GM12878 (cell line): ENCODE measurements around the gene FXYD3. TPM values are rescaled to one million over a fixed set of nuclear protein-coding genes. Genes with fewer than 3 reads are reported as not detected.

ENCODE experiments used
- BCL11A ChIP-seq: IDR thresholded peaks from 2 replicates; pipeline ENCODE4 v1.6.1; 2011; ENCODE audit warnings: low read depth, low read length
- BHLHE40 ChIP-seq, 2 experiments: fragments of 450-650 bp in 1 of 2; IDR thresholded peaks; 2 replicates each; pipeline ENCODE4 v1.6.1; 2011 to 2017; ENCODE audit warnings: low read depth in 2 of 2, borderline replicate concordance in 1 of 2, improper control_type of control experiment in 1 of 2, low read length in 1 of 2, mild to moderate bottlenecking in 1 of 2
- DPF2 ChIP-seq: fragments of 450-650 bp; IDR thresholded peaks from 2 replicates; pipeline ENCODE4 v1.6.1; 2017; ENCODE audit warnings: mild to moderate bottlenecking
- FOS ChIP-seq: IDR thresholded peaks from 3 replicates; pipeline ENCODE4 v1.6.1; 2011; ENCODE audit warnings: borderline replicate concordance; ENCODE audit not compliant: insufficient read length; ENCODE audit errors: extremely low read depth
- GATAD2B ChIP-seq: fragments of 450-650 bp; conservative IDR thresholded peaks from 2 replicates; pipeline ENCODE4 v1.6.1; 2017; ENCODE audit warnings: low read depth, mild to moderate bottlenecking, moderate library complexity
- HDGF ChIP-seq: fragments of 450-650 bp; IDR thresholded peaks from 2 replicates; pipeline ENCODE4 v1.6.1; 2016; ENCODE audit warnings: antibody characterized with exemption
- IKZF2 ChIP-seq, 2 experiments: fragments of 450-650 bp; IDR thresholded peaks; 2 replicates each; pipeline ENCODE4 v1.6.1; 2017; ENCODE audit warnings: mild to moderate bottlenecking in 2 of 2, moderate library complexity in 2 of 2
- MEF2B ChIP-seq: fragments of 450-650 bp; IDR thresholded peaks from 2 replicates; pipeline ENCODE4 v1.6.1; 2018; ENCODE audit warnings: mild to moderate bottlenecking, moderate library complexity; ENCODE audit not compliant: partially characterized antibody, poor library complexity, severe bottlenecking
- MTA2 ChIP-seq: fragments of 450-650 bp; IDR thresholded peaks from 2 replicates; pipeline ENCODE4 v1.6.1; 2016; ENCODE audit warnings: low read depth, mild to moderate bottlenecking, moderate library complexity
- MXI1 ChIP-seq: fragments of 150-350 bp; IDR thresholded peaks from 2 replicates; pipeline ENCODE4 v1.6.1; 2011; ENCODE audit warnings: low read depth, mild to moderate bottlenecking, inconsistent platforms, low read length, improper control_type of control experiment
- NBN ChIP-seq: fragments of 450-650 bp; IDR thresholded peaks from 2 replicates; pipeline ENCODE4 v1.6.1; 2016
- polyA plus RNA-seq, 11 experiments: library from polyadenylated mRNA; depleted of rRNA in 4 of 11; unstranded in 6 of 11; stranded (reverse) in 5 of 11; fragments of >200 nt; fragmentation: Nextera tagmentation in 4 of 11; fragmentation: Illumina TruSeq in 1 of 11; extraction: Ambion mirVana in 4 of 11; extraction: Trizol in 1 of 11; gene quantifications; 1 replicate in 1 of 11; 2 replicates in 10 of 11; pipeline versions ENCODE4 v1.2.1 to v1.2.3, GENCODE V29; 2011 to 2016; ENCODE audit warnings: inconsistent platforms in 2 of 11, missing spikeins in 2 of 11, low read depth in 1 of 11
- total RNA-seq, 4 experiments: library from RNA; depleted of rRNA in 3 of 4; stranded (reverse); fragments of >200 nt in 3 of 4; fragmentation: Illumina TruSeq in 1 of 4; extraction: Trizol in 1 of 4; gene quantifications; 2 replicates each; pipeline versions ENCODE4 v1.2.1 to v1.2.3, GENCODE V29; 2013 to 2021
- TF ChIP-seq, protein P1 (sequence below): fragments of 450-650 bp; IDR thresholded peaks from 2 replicates; pipeline ENCODE4 v1.6.1; 2016; ENCODE audit warnings: mild to moderate bottlenecking
- TF ChIP-seq, protein P2 (sequence below): fragments of 450-650 bp; IDR thresholded peaks from 2 replicates; pipeline ENCODE4 v1.6.1; 2017; ENCODE audit warnings: mild to moderate bottlenecking
- TF ChIP-seq, protein P3 (sequence below): IDR thresholded peaks from 2 replicates; pipeline ENCODE4 v1.6.1; 2012; ENCODE audit warnings: mild to moderate bottlenecking, low read depth, low read length
- TF ChIP-seq, protein P4 (sequence below): fragments of 450-650 bp; IDR thresholded peaks from 2 replicates; pipeline ENCODE4 v1.6.1; 2017; ENCODE audit warnings: low read depth, mild to moderate bottlenecking, moderate library complexity

Gene FXYD3
- total and polyA plus RNA-seq, 10 of the 15 experiments (the other 5 are each of a cell fraction or from before 2014, with no cell fraction given): 0.09 to 0.44 TPM; not detected in 8

DNA sequence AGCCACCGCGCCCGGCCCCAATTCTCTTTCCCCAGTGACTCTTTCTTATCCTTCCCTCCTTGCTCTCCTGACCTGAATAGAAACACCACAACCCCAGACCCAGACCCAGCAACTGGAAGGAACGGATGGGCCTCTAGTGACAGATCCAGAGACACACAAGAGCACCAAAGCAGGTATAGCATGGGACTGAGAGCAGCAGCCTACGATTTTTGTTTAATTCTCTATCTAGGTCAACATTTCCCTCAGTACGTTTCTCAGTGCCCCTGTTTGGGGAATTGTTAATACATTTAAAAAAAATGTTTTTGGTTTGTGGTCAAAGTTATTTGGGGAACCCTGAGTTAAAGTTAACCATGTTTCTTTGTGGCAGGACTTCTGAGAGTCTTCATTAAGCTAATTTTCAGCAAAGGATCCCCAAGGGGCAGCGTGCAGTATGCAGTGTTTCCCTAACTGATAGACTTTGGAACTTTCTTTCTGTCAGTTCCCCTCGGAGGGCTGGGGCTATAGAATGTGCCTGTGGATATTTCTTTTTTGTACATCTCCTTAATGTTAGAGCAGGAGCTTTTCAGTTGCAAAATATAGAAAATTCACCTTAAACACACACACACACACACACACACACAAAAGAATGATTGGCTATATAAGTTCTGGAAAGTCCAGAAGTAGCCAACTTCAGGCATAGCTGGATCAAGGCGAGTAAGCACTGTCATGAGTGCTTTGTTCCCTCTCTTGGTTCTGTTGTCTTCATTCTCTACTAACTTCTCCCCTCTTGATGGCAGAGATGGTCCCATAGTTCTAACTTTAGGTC lies 45.2 kb downstream of the FXYD3 start (continued):
- TF ChIP-seq, protein P1, sequence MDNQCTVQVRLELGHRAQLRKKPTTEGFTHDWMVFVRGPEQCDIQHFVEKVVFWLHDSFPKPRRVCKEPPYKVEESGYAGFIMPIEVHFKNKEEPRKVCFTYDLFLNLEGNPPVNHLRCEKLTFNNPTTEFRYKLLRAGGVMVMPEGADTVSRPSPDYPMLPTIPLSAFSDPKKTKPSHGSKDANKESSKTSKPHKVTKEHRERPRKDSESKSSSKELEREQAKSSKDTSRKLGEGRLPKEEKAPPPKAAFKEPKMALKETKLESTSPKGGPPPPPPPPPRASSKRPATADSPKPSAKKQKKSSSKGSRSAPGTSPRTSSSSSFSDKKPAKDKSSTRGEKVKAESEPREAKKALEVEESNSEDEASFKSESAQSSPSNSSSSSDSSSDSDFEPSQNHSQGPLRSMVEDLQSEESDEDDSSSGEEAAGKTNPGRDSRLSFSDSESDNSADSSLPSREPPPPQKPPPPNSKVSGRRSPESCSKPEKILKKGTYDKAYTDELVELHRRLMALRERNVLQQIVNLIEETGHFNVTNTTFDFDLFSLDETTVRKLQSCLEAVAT: peak; percentile 72
- TF ChIP-seq MXI1 (peak; percentile 47; the same call in 1 of the 2 replicates), BCL11A (peak; percentile 53; the same call in 1 of the 2 replicates), MTA2 (peak; percentile 95), NBN (0 out of 2 replicates have a peak, but pooled peaks have one; percentile 34), HDGF (no peak), FOS (no peak), BHLHE40 (IDR thresholded peaks at IDR 0.05; ENCODE audit: borderline replicate concordance in 1 of 2, low read depth in 2 of 2, low read length in 1 of 2) (peak; percentile 45 to 55; a peak in 3 of 4 replicates), MEF2B (peak; percentile 95), DPF2 (0 out of 2 replicates have a peak, but pooled peaks have one; percentile 14), IKZF2 (IDR thresholded peaks at IDR 0.05) (peak; percentile 70 to 80; a peak in 3 of 4 replicates), GATAD2B (0 out of 2 replicates have a peak, but pooled peaks have one; percentile 30)
- TF ChIP-seq, protein P2, sequence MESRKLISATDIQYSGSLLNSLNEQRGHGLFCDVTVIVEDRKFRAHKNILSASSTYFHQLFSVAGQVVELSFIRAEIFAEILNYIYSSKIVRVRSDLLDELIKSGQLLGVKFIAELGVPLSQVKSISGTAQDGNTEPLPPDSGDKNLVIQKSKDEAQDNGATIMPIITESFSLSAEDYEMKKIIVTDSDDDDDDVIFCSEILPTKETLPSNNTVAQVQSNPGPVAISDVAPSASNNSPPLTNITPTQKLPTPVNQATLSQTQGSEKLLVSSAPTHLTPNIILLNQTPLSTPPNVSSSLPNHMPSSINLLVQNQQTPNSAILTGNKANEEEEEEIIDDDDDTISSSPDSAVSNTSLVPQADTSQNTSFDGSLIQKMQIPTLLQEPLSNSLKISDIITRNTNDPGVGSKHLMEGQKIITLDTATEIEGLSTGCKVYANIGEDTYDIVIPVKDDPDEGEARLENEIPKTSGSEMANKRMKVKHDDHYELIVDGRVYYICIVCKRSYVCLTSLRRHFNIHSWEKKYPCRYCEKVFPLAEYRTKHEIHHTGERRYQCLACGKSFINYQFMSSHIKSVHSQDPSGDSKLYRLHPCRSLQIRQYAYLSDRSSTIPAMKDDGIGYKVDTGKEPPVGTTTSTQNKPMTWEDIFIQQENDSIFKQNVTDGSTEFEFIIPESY: no peak
- TF ChIP-seq, protein P3, sequence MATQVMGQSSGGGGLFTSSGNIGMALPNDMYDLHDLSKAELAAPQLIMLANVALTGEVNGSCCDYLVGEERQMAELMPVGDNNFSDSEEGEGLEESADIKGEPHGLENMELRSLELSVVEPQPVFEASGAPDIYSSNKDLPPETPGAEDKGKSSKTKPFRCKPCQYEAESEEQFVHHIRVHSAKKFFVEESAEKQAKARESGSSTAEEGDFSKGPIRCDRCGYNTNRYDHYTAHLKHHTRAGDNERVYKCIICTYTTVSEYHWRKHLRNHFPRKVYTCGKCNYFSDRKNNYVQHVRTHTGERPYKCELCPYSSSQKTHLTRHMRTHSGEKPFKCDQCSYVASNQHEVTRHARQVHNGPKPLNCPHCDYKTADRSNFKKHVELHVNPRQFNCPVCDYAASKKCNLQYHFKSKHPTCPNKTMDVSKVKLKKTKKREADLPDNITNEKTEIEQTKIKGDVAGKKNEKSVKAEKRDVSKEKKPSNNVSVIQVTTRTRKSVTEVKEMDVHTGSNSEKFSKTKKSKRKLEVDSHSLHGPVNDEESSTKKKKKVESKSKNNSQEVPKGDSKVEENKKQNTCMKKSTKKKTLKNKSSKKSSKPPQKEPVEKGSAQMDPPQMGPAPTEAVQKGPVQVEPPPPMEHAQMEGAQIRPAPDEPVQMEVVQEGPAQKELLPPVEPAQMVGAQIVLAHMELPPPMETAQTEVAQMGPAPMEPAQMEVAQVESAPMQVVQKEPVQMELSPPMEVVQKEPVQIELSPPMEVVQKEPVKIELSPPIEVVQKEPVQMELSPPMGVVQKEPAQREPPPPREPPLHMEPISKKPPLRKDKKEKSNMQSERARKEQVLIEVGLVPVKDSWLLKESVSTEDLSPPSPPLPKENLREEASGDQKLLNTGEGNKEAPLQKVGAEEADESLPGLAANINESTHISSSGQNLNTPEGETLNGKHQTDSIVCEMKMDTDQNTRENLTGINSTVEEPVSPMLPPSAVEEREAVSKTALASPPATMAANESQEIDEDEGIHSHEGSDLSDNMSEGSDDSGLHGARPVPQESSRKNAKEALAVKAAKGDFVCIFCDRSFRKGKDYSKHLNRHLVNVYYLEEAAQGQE: no peak
- TF ChIP-seq, protein P4, sequence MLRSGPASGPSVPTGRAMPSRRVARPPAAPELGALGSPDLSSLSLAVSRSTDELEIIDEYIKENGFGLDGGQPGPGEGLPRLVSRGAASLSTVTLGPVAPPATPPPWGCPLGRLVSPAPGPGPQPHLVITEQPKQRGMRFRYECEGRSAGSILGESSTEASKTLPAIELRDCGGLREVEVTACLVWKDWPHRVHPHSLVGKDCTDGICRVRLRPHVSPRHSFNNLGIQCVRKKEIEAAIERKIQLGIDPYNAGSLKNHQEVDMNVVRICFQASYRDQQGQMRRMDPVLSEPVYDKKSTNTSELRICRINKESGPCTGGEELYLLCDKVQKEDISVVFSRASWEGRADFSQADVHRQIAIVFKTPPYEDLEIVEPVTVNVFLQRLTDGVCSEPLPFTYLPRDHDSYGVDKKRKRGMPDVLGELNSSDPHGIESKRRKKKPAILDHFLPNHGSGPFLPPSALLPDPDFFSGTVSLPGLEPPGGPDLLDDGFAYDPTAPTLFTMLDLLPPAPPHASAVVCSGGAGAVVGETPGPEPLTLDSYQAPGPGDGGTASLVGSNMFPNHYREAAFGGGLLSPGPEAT: peak; percentile 67; the same call in 1 of the 2 replicates
